SK-N-SH (cell line): Measurements from ENCODE around the gene CDIP1. TPM values are rescaled to one million over a fixed set of nuclear protein-coding genes. Genes with fewer than 3 reads are reported as not detected.

Experiments used
- CTCF ChIA-PET: fragments of 300-600, 350-600 bp; formaldehyde crosslinking; extraction: SDS; loops from one replicate; lab custom pipeline; 2021; lab: Yijun Ruan, JAX
- POLR2A ChIA-PET: fragments of 350-600 bp; sonication (Branson Sonifier 250); formaldehyde crosslinking; extraction: SDS; loops from one replicate; lab custom pipeline; 2020; ENCODE audit warnings: antibody characterized with exemption, inconsistent platforms; lab: Yijun Ruan, JAX
- DNase-seq: peaks from one replicate; pipeline ENCODE4 v3.0.0; 2012
- H2AFZ ChIP-seq: fragments of 200-600 bp; sonication (generic); 2 replicates; pipeline ENCODE4 v1.8.1; 2016; ENCODE audit warnings: antibody characterized with exemption, mild to moderate bottlenecking, low read depth
- H3F3A ChIP-seq: fragments of 200-600 bp; sonication (generic); replicated peaks from 2 replicates; pipeline ENCODE3; 2016; ENCODE audit warnings: antibody characterized with exemption, mild to moderate bottlenecking; ENCODE audit not compliant: insufficient read depth
- H3K27ac ChIP-seq, 2 experiments: fragments of 200-500 bp in 1 of 2; fragments of 200-600 bp in 1 of 2; sonication (Bioruptor generic) in 1 of 2; sonication (generic), shearing (Covaris generic) in 1 of 2; 2 replicates each; pipeline versions ENCODE4 v1.5.1 to v1.6.1; 2014 to 2016; ENCODE audit warnings: low read depth in 2 of 2, inconsistent platforms in 1 of 2, low read length in 1 of 2, mild to moderate bottlenecking in 1 of 2, mixed read lengths in 1 of 2
- H3K27me3 ChIP-seq: fragments of 200-600 bp; sonication (generic), shearing (Covaris generic); 2 replicates; pipeline ENCODE4 v1.6.1; 2016; ENCODE audit warnings: mixed run types; ENCODE audit not compliant: insufficient read depth
- H3K36me3 ChIP-seq, 2 experiments: fragments of 200-500 bp in 1 of 2; fragments of 200-600 bp in 1 of 2; sonication (Bioruptor generic) in 1 of 2; sonication (generic) in 1 of 2; replicated peaks in 1 of 2; 2 replicates each; pipeline versions ENCODE3 to v1.5.1; 2014 to 2016; ENCODE audit warnings: low read length in 1 of 2, mild to moderate bottlenecking in 1 of 2; ENCODE audit not compliant: insufficient read depth in 2 of 2, control insufficient read depth in 1 of 2
- H3K4me1 ChIP-seq, 2 experiments: fragments of 200-500 bp in 1 of 2; fragments of 200-600 bp in 1 of 2; sonication (Bioruptor generic) in 1 of 2; sonication (generic), shearing (Covaris generic) in 1 of 2; 2 replicates each; pipeline versions ENCODE4 v1.5.1 to v1.6.1; 2014 to 2016; ENCODE audit warnings: low read depth in 1 of 2, low read length in 1 of 2, mixed run types in 1 of 2; ENCODE audit not compliant: insufficient read depth in 2 of 2, control insufficient read depth in 1 of 2
- H3K4me2 ChIP-seq: fragments of 200-600 bp; sonication (generic), shearing (Covaris generic); 2 replicates; pipeline ENCODE4 v1.6.1; 2017; ENCODE audit warnings: mixed run types
- H3K4me3 ChIP-seq, 2 experiments: fragments of 200-500 bp in 1 of 2; fragments of 200-600 bp in 1 of 2; sonication (Bioruptor generic) in 1 of 2; sonication (generic), shearing (Covaris generic) in 1 of 2; 2 replicates each; pipeline versions ENCODE4 v1.5.1 to v1.8.1; 2014 to 2016; ENCODE audit warnings: low read depth in 2 of 2, inconsistent platforms in 1 of 2, low read length in 1 of 2, mild to moderate bottlenecking in 1 of 2, mixed read lengths in 1 of 2, moderate library complexity in 1 of 2
- H3K79me2 ChIP-seq: fragments of 200-600 bp; sonication (generic); 2 replicates; pipeline ENCODE4 v1.8.1; 2017; ENCODE audit warnings: mild to moderate bottlenecking; ENCODE audit not compliant: insufficient read depth
- H3K9ac ChIP-seq: fragments of 200-600 bp; sonication (generic); 2 replicates; pipeline ENCODE4 v1.6.1; 2017; ENCODE audit warnings: mixed run types
- H3K9me2 ChIP-seq: fragments of 200-600 bp; sonication (generic); 2 replicates; pipeline ENCODE4 v1.6.1; 2017; ENCODE audit warnings: mixed run types
- H3K9me3 ChIP-seq: fragments of 200-600 bp; sonication (generic); 2 replicates; pipeline ENCODE4 v1.6.1; 2017; ENCODE audit warnings: mixed run types, mild to moderate bottlenecking, moderate library complexity
- H4K20me1 ChIP-seq: fragments of 200-600 bp; sonication (generic); 2 replicates; pipeline ENCODE4 v1.6.1; 2017; ENCODE audit warnings: mild to moderate bottlenecking, mixed run types; ENCODE audit not compliant: insufficient read depth
- EZH2phosphoT487 ChIP-seq: fragments of 200-600 bp; sonication (generic); IDR thresholded peaks from 2 replicates; pipeline ENCODE4 v1.6.1; 2017; ENCODE audit warnings: low read depth, mixed run types, mild to moderate bottlenecking, antibody characterized with exemption, moderate library complexity, borderline replicate concordance
- GATA2 ChIP-seq: sonication (generic); formaldehyde crosslinking; IDR thresholded peaks from 2 replicates; pipeline ENCODE4 v1.5.0; 2020; ENCODE audit warnings: mild to moderate bottlenecking, missing genetic modification reagents
- MEF2A ChIP-seq: IDR thresholded peaks from 2 replicates; pipeline ENCODE4 v1.4.0; 2012; ENCODE audit warnings: low read depth, borderline replicate concordance
- MXI1 ChIP-seq: IDR thresholded peaks from 2 replicates; pipeline ENCODE4 v1.6.1; 2012; ENCODE audit warnings: mild to moderate bottlenecking, low read depth, low read length, improper control_type of control experiment
- NFIC ChIP-seq: IDR thresholded peaks from 2 replicates; pipeline ENCODE4 v1.4.0; 2012; ENCODE audit warnings: borderline replicate concordance
- NRF1 ChIP-seq: IDR thresholded peaks from 2 replicates; pipeline ENCODE4 v1.6.1; 2012; ENCODE audit warnings: low read depth, mild to moderate bottlenecking, low read length
- POLR2AphosphoS5 ChIP-seq: IDR thresholded peaks from 2 replicates; pipeline ENCODE4 v1.6.1; 2012; ENCODE audit warnings: low read depth, low read length
- RCOR1 ChIP-seq: fragments of 150-350 bp; IDR thresholded peaks from 2 replicates; pipeline ENCODE4 v1.6.1; 2017; ENCODE audit warnings: antibody characterized with exemption, low read length
- SIN3A ChIP-seq: IDR thresholded peaks from 2 replicates; pipeline ENCODE4 v1.6.1; 2012; ENCODE audit warnings: low read depth, mild to moderate bottlenecking, low read length, moderate library complexity, borderline replicate concordance
- SMC3 ChIP-seq: IDR thresholded peaks from 2 replicates; pipeline ENCODE4 v1.6.1; 2012; ENCODE audit warnings: low read depth, low read length, improper control_type of control experiment
- TAF1 ChIP-seq: IDR thresholded peaks from 2 replicates; pipeline ENCODE4 v1.6.1; 2012; ENCODE audit warnings: low read depth, mild to moderate bottlenecking, low read length, moderate library complexity, borderline replicate concordance
- USF2 ChIP-seq: fragments of 150-350 bp; IDR thresholded peaks from 2 replicates; pipeline ENCODE4 v1.6.1; 2017; ENCODE audit warnings: antibody characterized with exemption, low read length, low read depth, borderline replicate concordance
- WGBS: methylation state at CpG from one replicate; pipeline ENCODE4 v1.1.6; 2017; ENCODE audit warnings: low lambda C conversion rate; 5-methylcytosine and 5-hydroxymethylcytosine counted together
- polyA plus RNA-seq, 3 experiments: library from polyadenylated mRNA; depleted of rRNA; stranded (reverse); fragments of >200 nt; gene quantifications; 2 replicates each; pipeline ENCODE4 v1.2.3, GENCODE V29; 2012
- TF ChIP-seq, protein P1 (sequence below): IDR thresholded peaks from 2 replicates; pipeline ENCODE4; 2012
- TF ChIP-seq, protein P2 (sequence below): IDR thresholded peaks from 2 replicates; pipeline ENCODE4 v1.4.0; 2012; ENCODE audit warnings: low read depth
- TF ChIP-seq, protein P3 (sequence below): IDR thresholded peaks from 2 replicates; pipeline ENCODE4 v1.4.0; 2012; ENCODE audit warnings: low read depth, borderline replicate concordance
- TF ChIP-seq, protein P4 (sequence below): fragments of 200-600 bp; sonication (generic); IDR thresholded peaks from 2 replicates; pipeline ENCODE4 v1.6.1; 2017; ENCODE audit warnings: antibody characterized with exemption, mild to moderate bottlenecking, moderate library complexity

Gene CDIP1
- polyA plus RNA-seq, 1 of the 3 experiments (the other 2 are of a cell fraction) = 30.2 TPM

GRCh38 chr16:4501071-4501478 is 37.5 kb downstream of the CDIP1 start:
- Histone ChIP-seq H3K9me3 (no peaks in the 10 kb centered on the region), H4K20me1 (peaks cover 8% of the 10 kb centered on the region; the same call in 1 of the 2 replicates), H3K4me1 (peaks cover 7 to 25% of the 10 kb centered on the region in 2 experiments; a peak in 3 of 4 replicates), H3K4me3 (no peak overlapping the region), H3K27me3 (no peaks in the 10 kb centered on the region), H3K36me3 (peaks cover 0 to 6% of the 10 kb centered on the region in 2 experiments), H2AFZ (no peak overlapping the region), H3K9ac (peak overlapping the region; percentile 9; the same call in 1 of the 2 replicates), H3K27ac (peak overlapping the region; percentile 69 to 80; a peak in 3 of 4 replicates), H3K9me2 (no peaks in the 10 kb centered on the region), H3K4me2 (peak overlapping the region; percentile 68), H3F3A (peaks cover 29% of the 10 kb centered on the region), H3K79me2 (peaks cover 67% of the 10 kb centered on the region)
- ChIA-PET CTCF (interaction anchor here (0.7 to 4.6 kb wide), 9 partner anchors 10 to 195 kb away, joined by 3 to 23 read pairs (median 4); partner anchors contain the start of gene MGRN1), POLR2A (no interaction called here)
- DNase-seq = no peak
- 61% methylated on average over 5 of the region's 5 CpGs for WGBS
- TF ChIP-seq, protein P1, sequence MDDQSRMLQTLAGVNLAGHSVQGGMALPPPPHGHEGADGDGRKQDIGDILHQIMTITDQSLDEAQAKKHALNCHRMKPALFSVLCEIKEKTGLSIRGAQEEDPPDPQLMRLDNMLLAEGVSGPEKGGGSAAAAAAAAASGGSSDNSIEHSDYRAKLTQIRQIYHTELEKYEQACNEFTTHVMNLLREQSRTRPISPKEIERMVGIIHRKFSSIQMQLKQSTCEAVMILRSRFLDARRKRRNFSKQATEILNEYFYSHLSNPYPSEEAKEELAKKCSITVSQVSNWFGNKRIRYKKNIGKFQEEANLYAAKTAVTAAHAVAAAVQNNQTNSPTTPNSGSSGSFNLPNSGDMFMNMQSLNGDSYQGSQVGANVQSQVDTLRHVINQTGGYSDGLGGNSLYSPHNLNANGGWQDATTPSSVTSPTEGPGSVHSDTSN = no peak
- TF ChIP-seq NRF1 (no peak), USF2 (no peak), MXI1 (no peak), SIN3A (no peak), GATA2 (CRISPR knock-in tag) (no peak), NFIC (no peak), EZH2phosphoT487 (no peak), POLR2AphosphoS5 (no peak), RCOR1 (no peak), MEF2A (no peak), SMC3 (no peak), TAF1 (no peak)
- TF ChIP-seq, protein P2, sequence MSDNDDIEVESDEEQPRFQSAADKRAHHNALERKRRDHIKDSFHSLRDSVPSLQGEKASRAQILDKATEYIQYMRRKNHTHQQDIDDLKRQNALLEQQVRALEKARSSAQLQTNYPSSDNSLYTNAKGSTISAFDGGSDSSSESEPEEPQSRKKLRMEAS = no peak
- TF ChIP-seq, protein P3, sequence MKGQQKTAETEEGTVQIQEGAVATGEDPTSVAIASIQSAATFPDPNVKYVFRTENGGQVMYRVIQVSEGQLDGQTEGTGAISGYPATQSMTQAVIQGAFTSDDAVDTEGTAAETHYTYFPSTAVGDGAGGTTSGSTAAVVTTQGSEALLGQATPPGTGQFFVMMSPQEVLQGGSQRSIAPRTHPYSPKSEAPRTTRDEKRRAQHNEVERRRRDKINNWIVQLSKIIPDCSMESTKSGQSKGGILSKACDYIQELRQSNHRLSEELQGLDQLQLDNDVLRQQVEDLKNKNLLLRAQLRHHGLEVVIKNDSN = no peak
- TF ChIP-seq, protein P4, sequence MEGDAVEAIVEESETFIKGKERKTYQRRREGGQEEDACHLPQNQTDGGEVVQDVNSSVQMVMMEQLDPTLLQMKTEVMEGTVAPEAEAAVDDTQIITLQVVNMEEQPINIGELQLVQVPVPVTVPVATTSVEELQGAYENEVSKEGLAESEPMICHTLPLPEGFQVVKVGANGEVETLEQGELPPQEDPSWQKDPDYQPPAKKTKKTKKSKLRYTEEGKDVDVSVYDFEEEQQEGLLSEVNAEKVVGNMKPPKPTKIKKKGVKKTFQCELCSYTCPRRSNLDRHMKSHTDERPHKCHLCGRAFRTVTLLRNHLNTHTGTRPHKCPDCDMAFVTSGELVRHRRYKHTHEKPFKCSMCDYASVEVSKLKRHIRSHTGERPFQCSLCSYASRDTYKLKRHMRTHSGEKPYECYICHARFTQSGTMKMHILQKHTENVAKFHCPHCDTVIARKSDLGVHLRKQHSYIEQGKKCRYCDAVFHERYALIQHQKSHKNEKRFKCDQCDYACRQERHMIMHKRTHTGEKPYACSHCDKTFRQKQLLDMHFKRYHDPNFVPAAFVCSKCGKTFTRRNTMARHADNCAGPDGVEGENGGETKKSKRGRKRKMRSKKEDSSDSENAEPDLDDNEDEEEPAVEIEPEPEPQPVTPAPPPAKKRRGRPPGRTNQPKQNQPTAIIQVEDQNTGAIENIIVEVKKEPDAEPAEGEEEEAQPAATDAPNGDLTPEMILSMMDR = no peak
